Stomach (tissue), 9 donors: ENCODE results near the gene MMP10. TPM values are rescaled to one million over a fixed set of nuclear protein-coding genes. Genes with fewer than 3 reads are reported as not detected.

Source experiments
- DNase-seq, 2 donors: peaks; one replicate each; pipeline versions ENCODE4 v3.0.0 to v3.0.0-alpha.2; 2013 to 2019
- H3K27ac ChIP-seq, 5 donors: fragments of 200-600 bp in 4 of 5; sonication (generic) in 4 of 5; one replicate each; pipeline ENCODE4 v1.5.1; 2013 to 2019; ENCODE audit warnings: mild to moderate bottlenecking in 1 of 5, moderate library complexity in 1 of 5
- H3K27me3 ChIP-seq, 3 donors: fragments of 200-600 bp; sonication (generic); one replicate each; pipeline ENCODE4 v1.5.1; 2017 to 2019; ENCODE audit warnings: mixed run types in 1 of 3
- H3K36me3 ChIP-seq, 4 donors: fragments of 200-600 bp; sonication (generic); 1 replicate in 3 of 4; 2 replicates in 1 of 4; pipeline ENCODE4 v1.5.1; 2016 to 2019
- H3K4me1 ChIP-seq, 4 donors: fragments of 200-600 bp; sonication (generic); one replicate each; pipeline ENCODE4 v1.5.1; 2016 to 2019
- H3K4me3 ChIP-seq, 4 donors: fragments of 200-600 bp; sonication (generic) in 3 of 4; one replicate each; pipeline ENCODE4 v1.5.1; 2016 to 2019; ENCODE audit warnings: mild to moderate bottlenecking in 1 of 4
- H3K9me3 ChIP-seq, 4 donors: fragments of 200-600 bp; sonication (generic); one replicate each; pipeline ENCODE4 v1.5.1; 2016 to 2019
- EP300 ChIP-seq: sonication (generic); formaldehyde crosslinking; IDR thresholded peaks from one replicate; pipeline ENCODE4 v1.6.1; 2017; ENCODE audit warnings: antibody characterized with exemption
- POLR2A ChIP-seq, 4 donors: fragments of 450-650 bp; IDR thresholded peaks; one replicate each; pipeline ENCODE4 v1.6.1; 2016; ENCODE audit warnings: antibody characterized with exemption in 4 of 4, control low read depth in 2 of 4, mild to moderate bottlenecking in 1 of 4, moderate library complexity in 1 of 4
- POLR2AphosphoS5 ChIP-seq, 3 donors: sonication (generic); formaldehyde crosslinking; IDR thresholded peaks; one replicate each; pipeline ENCODE4 v1.6.1; 2016; ENCODE audit warnings: antibody characterized with exemption in 3 of 3
- WGBS, 5 donors: extraction: QIAGEN DNeasy Blood & Tissue Kit in 3 of 5; methylation state at CpG; one replicate each; pipeline versions ENCODE4 v1.1.5 to v1.1.7; 2013 to 2018; 5-methylcytosine and 5-hydroxymethylcytosine counted together
- intact Hi-C: fragments of 100-400 bp; cut with DNase I; formaldehyde crosslinking; loops from one replicate; pipeline ENCODE4 v1.15.1; 2023; ENCODE audit warnings: low total_unique reads
- polyA plus RNA-seq, 3 donors: library from polyadenylated mRNA; stranded (reverse); fragments of 200-250 nt; gene quantifications; one replicate each; pipeline ENCODE4 v1.2.3, GENCODE V29; 2013
- total RNA-seq, 5 donors: library from RNA; depleted of rRNA; stranded (reverse); fragments of >200 nt; gene quantifications; one replicate each; pipeline versions ENCODE4 v1.1.0 to v1.2.3, GENCODE V29; 2014 to 2016
- TF ChIP-seq, protein P1 (sequence below), 7 experiments: fragments of 450-650 bp in 4 of 7; fragments of 200-600 bp in 3 of 7; sonication (generic) in 3 of 7; IDR thresholded peaks; one replicate each; pipeline ENCODE4 v1.5.1; 2016 to 2019; ENCODE audit warnings: antibody characterized with exemption in 7 of 7, control low read depth in 2 of 7, mild to moderate bottlenecking in 1 of 7
- donor health status: healthy with polysubstance abuse.
- donor health status: Bipolar disorder and iron deficiency.
- donor health status: healthy.

The MMP10 gene
- total and polyA plus RNA-seq, 8 donors: 0.10 to 8.8 (median 0.92) TPM; not detected in 3

DNA sequence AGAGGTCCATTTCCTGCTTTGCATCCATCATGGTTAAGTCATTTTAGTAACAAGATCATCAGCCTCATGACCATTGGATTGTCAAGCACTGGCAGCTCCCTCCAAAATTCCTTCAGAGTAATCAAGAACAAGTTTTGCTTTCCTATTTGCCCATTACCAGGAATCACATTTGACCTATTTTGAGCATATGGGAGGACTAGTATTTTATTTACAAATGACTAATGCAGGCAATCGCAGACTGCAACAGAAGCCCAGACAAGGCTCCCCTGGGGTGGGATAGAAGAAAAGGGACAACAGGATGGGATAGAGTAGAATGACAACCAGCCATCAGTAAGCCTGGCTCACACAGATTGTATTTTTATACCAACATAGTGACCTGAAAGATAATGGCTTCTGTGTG, 9.1 kb downstream of the MMP10 start:
- no peak for DNase-seq
- H3K36me3 ChIP-seq: no peaks in the 10 kb centered on the region
- no peaks in the 10 kb centered on the region for H3K4me1 ChIP-seq
- no peaks in the 10 kb centered on the region for H3K27me3 ChIP-seq
- no peak overlapping the region for H3K4me3 ChIP-seq
- no peak overlapping the region for H3K27ac ChIP-seq
- no peak for TF ChIP-seq EP300
- TF ChIP-seq, protein P1, sequence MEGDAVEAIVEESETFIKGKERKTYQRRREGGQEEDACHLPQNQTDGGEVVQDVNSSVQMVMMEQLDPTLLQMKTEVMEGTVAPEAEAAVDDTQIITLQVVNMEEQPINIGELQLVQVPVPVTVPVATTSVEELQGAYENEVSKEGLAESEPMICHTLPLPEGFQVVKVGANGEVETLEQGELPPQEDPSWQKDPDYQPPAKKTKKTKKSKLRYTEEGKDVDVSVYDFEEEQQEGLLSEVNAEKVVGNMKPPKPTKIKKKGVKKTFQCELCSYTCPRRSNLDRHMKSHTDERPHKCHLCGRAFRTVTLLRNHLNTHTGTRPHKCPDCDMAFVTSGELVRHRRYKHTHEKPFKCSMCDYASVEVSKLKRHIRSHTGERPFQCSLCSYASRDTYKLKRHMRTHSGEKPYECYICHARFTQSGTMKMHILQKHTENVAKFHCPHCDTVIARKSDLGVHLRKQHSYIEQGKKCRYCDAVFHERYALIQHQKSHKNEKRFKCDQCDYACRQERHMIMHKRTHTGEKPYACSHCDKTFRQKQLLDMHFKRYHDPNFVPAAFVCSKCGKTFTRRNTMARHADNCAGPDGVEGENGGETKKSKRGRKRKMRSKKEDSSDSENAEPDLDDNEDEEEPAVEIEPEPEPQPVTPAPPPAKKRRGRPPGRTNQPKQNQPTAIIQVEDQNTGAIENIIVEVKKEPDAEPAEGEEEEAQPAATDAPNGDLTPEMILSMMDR (IDR thresholded peaks at IDR 0.05): no peak
- no peak for TF ChIP-seq POLR2A (IDR thresholded peaks at IDR 0.05)
- no peak for TF ChIP-seq POLR2AphosphoS5 (IDR thresholded peaks at IDR 0.05)
- 29 to 70% (median 31%) methylated on average over 1 of the region's 1 CpG for WGBS, 5 donors
- no peaks in the 10 kb centered on the region for H3K9me3 ChIP-seq
- intact Hi-C loops: no loop called here

DNA sequence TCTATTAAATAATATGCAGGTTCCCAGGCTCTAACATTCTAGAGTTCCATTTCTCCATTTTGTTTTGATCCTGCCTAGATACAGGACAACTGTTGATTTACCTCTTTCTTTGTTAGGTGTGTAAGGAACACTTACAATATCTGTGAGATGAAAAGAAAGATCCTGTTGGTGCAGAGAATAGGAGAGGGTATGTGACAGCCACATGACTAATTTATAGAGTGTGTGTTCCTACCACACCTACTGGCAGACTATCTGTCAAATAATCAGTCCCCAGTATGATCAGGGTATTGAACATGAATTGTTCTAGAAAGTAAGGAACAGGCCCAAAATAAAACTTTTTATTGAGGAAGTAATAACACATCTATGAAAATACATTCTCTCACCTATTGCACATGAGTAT, 10.2 kb downstream of the MMP10 start:
- Histone ChIP-seq H3K36me3 (no peaks in the 10 kb centered on the region), H3K4me3 (no peak overlapping the region), H3K4me1 (no peaks in the 10 kb centered on the region), H3K27me3 (no peaks in the 10 kb centered on the region), H3K27ac (no peak overlapping the region), H3K9me3 (no peaks in the 10 kb centered on the region)
- DNase-seq: no peak
- TF ChIP-seq, protein P1 (IDR thresholded peaks at IDR 0.05): no peak
- TF ChIP-seq EP300 (no peak), POLR2AphosphoS5 (IDR thresholded peaks at IDR 0.05) (no peak), POLR2A (IDR thresholded peaks at IDR 0.05) (no peak)
- intact Hi-C loops: no loop called here

DNA sequence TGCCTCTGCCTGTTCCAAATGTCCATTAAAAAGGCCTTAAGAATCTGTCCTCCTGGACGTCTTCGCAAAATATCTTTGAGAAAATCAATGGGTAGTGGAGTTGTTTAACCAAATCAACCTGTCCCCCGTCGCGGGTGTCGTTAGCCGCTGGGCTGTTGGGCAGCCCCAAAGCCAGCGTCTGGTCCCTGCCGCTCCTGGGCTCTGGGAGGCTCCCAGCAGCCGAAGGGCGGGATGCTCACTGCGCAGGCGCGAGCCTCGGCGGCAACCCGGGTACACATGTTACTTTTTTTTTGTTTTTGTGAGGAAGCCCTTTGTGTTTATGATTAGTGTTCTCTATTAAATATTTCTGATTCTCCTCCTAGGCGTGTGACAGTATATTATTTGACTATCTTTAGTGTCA, 12.6 kb downstream of the MMP10 start:
- H3K9me3 ChIP-seq: no peaks in the 10 kb centered on the region
- no peaks in the 10 kb centered on the region for H3K27me3 ChIP-seq
- no peak overlapping the region for H3K4me3 ChIP-seq
- WGBS, 5 donors: 54 to 73% (median 65%) methylated on average over 18 of the region's 18 CpGs
- no peaks in the 10 kb centered on the region for H3K36me3 ChIP-seq
- no peaks in the 10 kb centered on the region for H3K4me1 ChIP-seq
- intact Hi-C loops: no loop called here
- H3K27ac ChIP-seq: no peak overlapping the region
- TF ChIP-seq, protein P1 (IDR thresholded peaks at IDR 0.05): no peak
- DNase-seq: no peak

DNA sequence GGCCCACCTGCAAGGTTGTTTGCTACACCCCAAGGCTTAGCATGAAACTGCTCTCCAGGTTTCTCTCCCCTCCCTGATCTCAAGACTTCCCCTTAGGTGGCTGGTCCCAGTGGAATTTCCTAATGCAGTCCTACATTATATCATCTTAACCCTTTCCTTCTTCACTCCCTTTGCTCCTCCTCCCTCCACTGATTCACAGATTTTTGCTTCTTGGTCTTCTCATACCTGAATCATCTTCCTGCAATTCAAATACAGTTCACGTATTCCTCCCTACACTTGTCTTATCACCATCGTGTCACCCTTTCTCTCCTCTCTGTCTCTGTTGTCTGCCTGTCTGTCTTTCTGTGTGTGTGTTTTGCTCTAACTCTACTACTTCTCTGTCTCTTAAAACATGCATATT, 17.0 kb downstream of the MMP10 start:
- no peak for DNase-seq
- Histone ChIP-seq H3K4me1 (no peaks in the 10 kb centered on the region), H3K9me3 (no peaks in the 10 kb centered on the region), H3K36me3 (no peaks in the 10 kb centered on the region), H3K4me3 (no peak overlapping the region), H3K27me3 (no peaks in the 10 kb centered on the region), H3K27ac (no peak overlapping the region)
- intact Hi-C loops: no loop called here
- no peak for TF ChIP-seq EP300
- TF ChIP-seq POLR2AphosphoS5 (IDR thresholded peaks at IDR 0.05): no peak
- no peak for TF ChIP-seq POLR2A (IDR thresholded peaks at IDR 0.05)
- TF ChIP-seq, protein P1 (IDR thresholded peaks at IDR 0.05): no peak
- 81 to 90% (median 85%) methylated on average over 2 of the region's 2 CpGs for WGBS, 5 donors

DNA sequence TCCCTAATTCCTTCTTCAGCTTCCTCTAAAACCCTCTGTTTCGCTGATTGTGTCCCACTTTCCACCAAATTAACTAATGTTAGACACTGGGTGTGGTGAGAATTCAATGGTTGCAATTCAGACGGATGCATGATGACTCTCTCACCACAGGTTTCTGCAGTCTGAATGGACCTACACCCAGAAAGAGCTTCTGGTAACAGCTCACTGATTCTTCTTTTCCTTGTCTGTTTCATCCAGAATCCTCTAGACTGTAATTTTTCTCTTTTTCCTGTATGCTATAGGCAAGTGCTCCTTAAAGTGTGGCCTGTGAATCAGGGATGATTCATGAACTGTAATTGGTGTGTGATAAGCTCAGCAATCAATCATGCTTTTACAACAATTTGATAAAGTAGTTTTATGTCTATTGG, 18.1 kb downstream of the MMP10 start:
- intact Hi-C loops: no loop called here
- H3K9me3 ChIP-seq: no peaks in the 10 kb centered on the region
- H3K27me3 ChIP-seq: no peaks in the 10 kb centered on the region
- DNase-seq: no peak
- H3K27ac ChIP-seq: no peak overlapping the region
- H3K36me3 ChIP-seq: no peaks in the 10 kb centered on the region
- TF ChIP-seq, protein P1 (IDR thresholded peaks at IDR 0.05): no peak
- TF ChIP-seq EP300 (no peak), POLR2AphosphoS5 (IDR thresholded peaks at IDR 0.05) (no peak), POLR2A (IDR thresholded peaks at IDR 0.05) (no peak)
- H3K4me1 ChIP-seq: peaks cover 0 to 10% (median 0%) of the 10 kb centered on the region in 4 donors
- H3K4me3 ChIP-seq: no peak overlapping the region
- WGBS, 5 donors: 56 to 81% (median 76%) methylated on average over 2 of the region's 2 CpGs
